SJSA1 (cell line): ENCODE data around the gene ACSM3. TPM values are rescaled to one million over a fixed set of nuclear protein-coding genes. Genes with fewer than 3 reads are reported as not detected.

Source experiments
- DNase-seq, 2 experiments: peaks; one replicate each; pipeline ENCODE4 v3.0.0-alpha.2; 2015 to 2020; ENCODE audit warnings: low spot score in 2 of 2, low read depth in 1 of 2
- H3K27ac ChIP-seq: fragments of 250-450 bp; sonication (Bioruptor Pico); 2 replicates; pipeline ENCODE4 v1.5.1; 2020; ENCODE audit warnings: mild to moderate bottlenecking, moderate library complexity
- H3K27me3 ChIP-seq: fragments of 250-450 bp; sonication (Bioruptor Pico); replicated peaks from 2 replicates; pipeline ENCODE4 v1.5.1; 2020; ENCODE audit warnings: mild to moderate bottlenecking, moderate library complexity
- H3K36me3 ChIP-seq: fragments of 250-450 bp; sonication (Bioruptor Pico); 2 replicates; pipeline ENCODE4 v1.5.1; 2020; ENCODE audit warnings: mild to moderate bottlenecking
- H3K4me1 ChIP-seq: fragments of 250-450 bp; sonication (Bioruptor Pico); replicated peaks from 2 replicates; pipeline ENCODE4 v1.6.1; 2021; ENCODE audit warnings: mild to moderate bottlenecking
- H3K4me3 ChIP-seq: fragments of 250-450 bp; sonication (Bioruptor Pico); 2 replicates; pipeline ENCODE4 v1.5.1; 2020; ENCODE audit warnings: mild to moderate bottlenecking
- H3K9me3 ChIP-seq: fragments of 250-450 bp; sonication (Bioruptor Pico); replicated peaks from 2 replicates; pipeline ENCODE4 v1.5.1; 2020; ENCODE audit warnings: mild to moderate bottlenecking
- total RNA-seq: library from RNA; depleted of rRNA; stranded (reverse); fragments of >200 nt; shearing (Covaris generic); gene quantifications from 2 replicates; pipeline ENCODE4 v1.2.3, GENCODE V29; 2014; rRNA removed

The ACSM3 gene
- total RNA-seq, 1 experiment from 2014 or later, result 0.18 TPM

- peaks cover 81% of the 10 kb centered on the region for H3K36me3 ChIP-seq
- H3K9me3 ChIP-seq, result no peaks in the 10 kb centered on the region
- DNase-seq, result no peak
- H3K4me3 ChIP-seq, result no peak overlapping the region
- H3K27me3 ChIP-seq, result no peaks in the 10 kb centered on the region
- no peak overlapping the region for H3K27ac ChIP-seq
- H3K4me1 ChIP-seq, result no peaks in the 10 kb centered on the region
Measured at GRCh38 chr16:20830372-20830771, 66.6 kb downstream of the ACSM3 start.

DNA sequence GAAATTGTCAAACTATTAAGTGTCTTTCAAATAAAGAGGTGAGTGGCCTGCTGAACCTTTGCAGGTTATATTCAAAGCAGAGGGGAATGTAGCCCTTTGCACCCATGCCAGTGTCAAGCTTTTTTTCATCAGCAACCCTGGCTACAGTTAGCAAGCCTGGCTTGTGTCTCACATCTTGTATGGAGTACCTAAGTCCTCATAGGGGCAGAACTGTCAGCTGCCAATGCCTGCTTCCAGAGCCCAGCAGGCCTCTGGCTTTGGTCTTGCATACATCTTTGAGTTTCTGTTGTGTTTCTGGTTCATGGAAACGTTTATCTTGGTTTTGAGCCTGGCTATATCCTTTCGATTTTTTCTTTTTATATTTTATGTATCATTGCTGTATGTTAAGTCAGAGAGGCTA, 69.3 kb downstream of the ACSM3 start:
- no peak overlapping the region for H3K4me3 ChIP-seq
- H3K27me3 ChIP-seq, result no peaks in the 10 kb centered on the region; the same call in 1 of the 2 replicates
- DNase-seq, result no peak
- no peaks in the 10 kb centered on the region for H3K9me3 ChIP-seq
- no peak overlapping the region for H3K27ac ChIP-seq
- H3K4me1 ChIP-seq, result no peaks in the 10 kb centered on the region
- peaks cover 82% of the 10 kb centered on the region for H3K36me3 ChIP-seq

- H3K4me1 ChIP-seq, result no peaks in the 10 kb centered on the region
- H3K27ac ChIP-seq, result no peak overlapping the region
- no peaks in the 10 kb centered on the region for H3K9me3 ChIP-seq
- no peak for DNase-seq
- H3K36me3 ChIP-seq, result peaks cover 81% of the 10 kb centered on the region
- no peak overlapping the region for H3K4me3 ChIP-seq
- no peaks in the 10 kb centered on the region; the same call in 1 of the 2 replicates for H3K27me3 ChIP-seq
Measured at GRCh38 chr16:20838240-20838639, 74.4 kb downstream of the ACSM3 start.

- Histone ChIP-seq H3K27ac (no peak overlapping the region), H3K27me3 (no peaks in the 10 kb centered on the region; the same call in 1 of the 2 replicates), H3K4me3 (no peak overlapping the region), H3K36me3 (peaks cover 82% of the 10 kb centered on the region), H3K9me3 (no peaks in the 10 kb centered on the region), H3K4me1 (no peaks in the 10 kb centered on the region)
- DNase-seq, result no peak
Measured at GRCh38 chr16:20839504-20839903, 75.7 kb downstream of the ACSM3 start.

DNA sequence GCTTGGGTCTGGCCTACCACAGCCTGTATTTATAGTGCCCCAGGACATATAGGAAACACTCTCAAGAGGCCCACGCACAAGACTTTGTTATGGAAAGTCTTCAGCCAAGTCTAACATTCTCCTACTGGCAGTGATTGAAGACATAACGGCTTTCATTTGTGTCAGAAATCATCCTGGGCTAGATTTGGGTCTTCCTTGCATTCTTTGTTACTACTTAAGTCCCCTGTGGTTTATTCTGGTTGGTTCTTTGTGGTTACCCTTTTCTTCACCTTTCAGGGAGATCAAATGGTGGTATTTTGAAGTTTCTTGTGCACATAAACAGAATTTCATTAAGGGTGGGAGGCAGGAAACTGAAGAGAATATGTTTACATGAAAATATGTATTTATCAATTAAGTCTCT, 80.2 kb downstream of the ACSM3 start:
- H3K4me1 ChIP-seq, result no peaks in the 10 kb centered on the region
- H3K27me3 ChIP-seq, result no peaks in the 10 kb centered on the region
- no peak overlapping the region for H3K4me3 ChIP-seq
- no peak for DNase-seq
- H3K36me3 ChIP-seq, result peaks cover 79% of the 10 kb centered on the region
- no peaks in the 10 kb centered on the region for H3K9me3 ChIP-seq
- H3K27ac ChIP-seq, result no peak overlapping the region

DNA sequence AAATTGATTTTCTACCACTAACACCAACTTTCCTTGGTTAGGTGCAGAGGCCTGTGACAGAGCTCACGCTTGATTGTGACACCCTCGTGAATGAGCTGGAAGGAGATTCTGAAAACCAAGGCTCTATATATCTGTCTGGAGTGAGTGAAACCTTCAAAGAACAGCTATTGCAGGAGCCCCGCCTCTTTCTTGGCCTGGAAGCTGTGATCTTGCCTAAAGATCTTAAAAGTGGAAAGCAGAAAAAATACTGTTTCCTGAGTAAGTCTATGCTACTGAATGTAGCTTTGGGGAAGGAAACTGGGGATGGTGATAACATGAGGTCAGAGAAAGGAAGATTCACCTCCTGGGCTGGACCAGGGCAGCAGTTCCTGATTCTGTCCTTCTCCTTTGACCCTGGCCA, 80.8 kb downstream of the ACSM3 start:
- H3K9me3 ChIP-seq, result no peaks in the 10 kb centered on the region
- H3K27ac ChIP-seq, result no peak overlapping the region
- peaks cover 81% of the 10 kb centered on the region for H3K36me3 ChIP-seq
- no peaks in the 10 kb centered on the region for H3K4me1 ChIP-seq
- DNase-seq, result no peak
- no peak overlapping the region for H3K4me3 ChIP-seq
- H3K27me3 ChIP-seq, result no peaks in the 10 kb centered on the region

GRCh38 chr16:20846030-20846429, 82.2 kb downstream of the ACSM3 start:
- H3K36me3 ChIP-seq, result peaks cover 74% of the 10 kb centered on the region
- no peaks in the 10 kb centered on the region for H3K4me1 ChIP-seq
- no peak for DNase-seq
- H3K27me3 ChIP-seq, result no peaks in the 10 kb centered on the region
- H3K4me3 ChIP-seq, result no peak overlapping the region
- H3K9me3 ChIP-seq, result no peaks in the 10 kb centered on the region
- H3K27ac ChIP-seq, result no peak overlapping the region

- Histone ChIP-seq H3K4me1 (peaks cover 3% of the 10 kb centered on the region; the same call in 1 of the 2 replicates), H3K4me3 (no peak overlapping the region), H3K27me3 (no peaks in the 10 kb centered on the region), H3K27ac (no peak overlapping the region), H3K36me3 (peaks cover 78% of the 10 kb centered on the region), H3K9me3 (no peaks in the 10 kb centered on the region)
- no peak for DNase-seq
Measured at GRCh38 chr16:20846551-20846950, 82.7 kb downstream of the ACSM3 start.

Other genes with a start within 250 kb of the ACSM3 start
- gene ACSM2B, start 187.6 kb upstream of the ACSM3 start, total RNA-seq, result not detected in 2 replicates
- gene ACSM1, start 66.3 kb upstream of the ACSM3 start, total RNA-seq, result not detected in 2 replicates
- gene THUMPD1, start 22.2 kb upstream of the ACSM3 start, total RNA-seq, result 29.2 and 53.4 TPM in 2 replicates
- gene ERI2, start 42.5 kb downstream of the ACSM3 start, total RNA-seq, result 40.0 and 47.4 TPM in 2 replicates
- 19.7 and 26.2 TPM in 2 replicates for gene REXO5, start 42.5 kb downstream of the ACSM3 start, total RNA-seq
- 14.0 and 17.7 TPM in 2 replicates for gene DCUN1D3, start 136.3 kb downstream of the ACSM3 start, total RNA-seq
- gene LYRM1, start 136.8 kb downstream of the ACSM3 start, total RNA-seq, result 25.2 and 48.2 TPM in 2 replicates